IPS-11a (cell line): ENCODE data around the gene BANF2.
"Not testable (repeated sequence)": the region's sequence is repeated elsewhere in the genome, so short reads cannot be mapped to it uniquely, and the experiment has no call there.

Experiments
- H3K4me3 ChIP-seq: one replicate; pipeline ENCODE4 v1.5.1; 2013; ENCODE audit warnings: low read depth, low read length, control low read depth

Gene BANF2

GRCh38 chr20:17761604-17762003 lies 61.8 kb downstream of the BANF2 start:
- no peak overlapping the region for H3K4me3 ChIP-seq

GRCh38 chr20:17762243-17762872 lies 62.6 kb downstream of the BANF2 start:
- H3K4me3 ChIP-seq = no peak overlapping the region

GRCh38 chr20:17762873-17763557 lies 63.2 kb downstream of the BANF2 start:
- H3K4me3 ChIP-seq = no peak overlapping the region

- H3K4me3 ChIP-seq = no peak overlapping the region
Observed at GRCh38 chr20:17765017-17765416, 65.3 kb downstream of the BANF2 start.

GRCh38 chr20:17765584-17765983 lies 65.8 kb downstream of the BANF2 start:
- H3K4me3 ChIP-seq = no peak overlapping the region

- H3K4me3 ChIP-seq = no peak overlapping the region
Observed at GRCh38 chr20:17766226-17766625, 66.5 kb downstream of the BANF2 start.

- no peak overlapping the region for H3K4me3 ChIP-seq
Observed at GRCh38 chr20:17767624-17768023, 67.9 kb downstream of the BANF2 start.

- H3K4me3 ChIP-seq = no peak overlapping the region
Observed at GRCh38 chr20:17768271-17768670, 68.5 kb downstream of the BANF2 start.

GRCh38 chr20:17769716-17770115 lies 70.0 kb downstream of the BANF2 start:
- not testable (repeated sequence) for H3K4me3 ChIP-seq

GRCh38 chr20:17771206-17772004 lies 71.6 kb downstream of the BANF2 start:
- no peak overlapping the region for H3K4me3 ChIP-seq

GRCh38 chr20:17772005-17772343 lies 72.2 kb downstream of the BANF2 start:
- H3K4me3 ChIP-seq = no peak overlapping the region

GRCh38 chr20:17773619-17774018 lies 73.9 kb downstream of the BANF2 start:
- H3K4me3 ChIP-seq = no peak overlapping the region

- no peak overlapping the region for H3K4me3 ChIP-seq
Observed at GRCh38 chr20:17775600-17775999, 75.8 kb downstream of the BANF2 start.

GRCh38 chr20:17776551-17776950 lies 76.8 kb downstream of the BANF2 start:
- no peak overlapping the region for H3K4me3 ChIP-seq

- H3K4me3 ChIP-seq = not testable (repeated sequence)
Observed at GRCh38 chr20:17779011-17779410, 79.2 kb downstream of the BANF2 start.

- H3K4me3 ChIP-seq = no peak overlapping the region
Observed at GRCh38 chr20:17782768-17783167, 83.0 kb downstream of the BANF2 start.

- H3K4me3 ChIP-seq = no peak overlapping the region
Observed at GRCh38 chr20:17783671-17784070, 83.9 kb downstream of the BANF2 start.

- H3K4me3 ChIP-seq = no peak overlapping the region
Observed at GRCh38 chr20:17785007-17785406, 85.2 kb downstream of the BANF2 start.
